CD8-positive, alpha-beta memory T cell (primary cell): ENCODE measurements around the gene DMBX1. TPM values are rescaled to one million over a fixed set of nuclear protein-coding genes. Genes with fewer than 3 reads are reported as not detected.

Source experiments
- CTCF ChIA-PET: fragments of 350-600 bp; sonication (Branson Sonifier 250); formaldehyde crosslinking; loops from one replicate; lab custom pipeline; 2021; ENCODE audit warnings: antibody characterized with exemption; lab: Charles Lee
- POLR2A ChIA-PET: fragments of 350-600 bp; sonication (Branson Sonifier 250); formaldehyde crosslinking; loops from one replicate; lab custom pipeline; 2021; ENCODE audit warnings: antibody characterized with exemption; lab: Charles Lee
- DNase-seq, 5 donors: peaks; one replicate each; pipeline versions ENCODE4 v3.0.0 to v3.0.0-alpha.2; 2020 to 2022; ENCODE audit warnings: mixed read lengths in 1 of 5
- H3K27ac ChIP-seq: one replicate; pipeline ENCODE4 v1.7.0; 2013; ENCODE audit warnings: low read depth, mild to moderate bottlenecking, low read length, moderate library complexity
- H3K27me3 ChIP-seq: 2 replicates; pipeline ENCODE4 v1.7.0; 2013; ENCODE audit warnings: low read length, mild to moderate bottlenecking; ENCODE audit not compliant: insufficient read depth, poor library complexity, severe bottlenecking
- H3K36me3 ChIP-seq: 2 replicates; pipeline ENCODE4 v1.7.0; 2013; ENCODE audit warnings: mild to moderate bottlenecking, low read length, moderate library complexity; ENCODE audit not compliant: insufficient read depth
- H3K4me1 ChIP-seq: 2 replicates; pipeline ENCODE4 v1.7.0; 2013; ENCODE audit warnings: mild to moderate bottlenecking, low read length, moderate library complexity; ENCODE audit not compliant: insufficient read depth
- H3K4me3 ChIP-seq: 2 replicates; pipeline ENCODE4 v1.7.0; 2013; ENCODE audit warnings: mild to moderate bottlenecking, low read length
- H3K9me3 ChIP-seq: 2 replicates; pipeline ENCODE4 v1.7.0; 2013; ENCODE audit warnings: mild to moderate bottlenecking, low read length
- H3K27ac Mint-ChIP-seq, 8 donors: one replicate each; pipeline ENCODE4 v1.8.0; 2020 to 2021; ENCODE audit warnings: mixed read lengths in 8 of 8, mild to moderate bottlenecking in 6 of 8, inconsistent platforms in 3 of 8, moderate library complexity in 3 of 8
- H3K27me3 Mint-ChIP-seq, 2 donors: one replicate each; pipeline ENCODE4 v1.8.0; 2020 to 2021; ENCODE audit warnings: mixed read lengths in 2 of 2, mild to moderate bottlenecking in 1 of 2, moderate library complexity in 1 of 2
- H3K36me3 Mint-ChIP-seq, 3 donors: one replicate each; pipeline ENCODE4 v1.8.0; 2020 to 2021; ENCODE audit warnings: mixed read lengths in 3 of 3, inconsistent platforms in 1 of 3, mild to moderate bottlenecking in 1 of 3
- H3K4me1 Mint-ChIP-seq, 3 donors: one replicate each; pipeline ENCODE4 v1.8.0; 2020 to 2021; ENCODE audit warnings: mixed read lengths in 3 of 3, inconsistent platforms in 1 of 3, mild to moderate bottlenecking in 1 of 3
- H3K4me3 Mint-ChIP-seq, 7 donors: one replicate each; pipeline ENCODE4 v1.8.0; 2020 to 2021; ENCODE audit warnings: mixed read lengths in 7 of 7, mild to moderate bottlenecking in 6 of 7, moderate library complexity in 4 of 7, inconsistent platforms in 2 of 7
- H3K9me3 Mint-ChIP-seq, 5 donors: one replicate each; pipeline ENCODE4 v1.8.0; 2020 to 2022; ENCODE audit warnings: mixed read lengths in 5 of 5, mild to moderate bottlenecking in 3 of 5, moderate library complexity in 2 of 5, inconsistent platforms in 1 of 5
- polyA plus RNA-seq: library from polyadenylated mRNA; unstranded; fragments of 300-500 nt; fragmentation: Illumina TruSeq; gene quantifications from one replicate; pipeline ENCODE4 v1.2.3, GENCODE V29; 2021
- total RNA-seq, 2 experiments: library from RNA; stranded (reverse); gene quantifications; one replicate each; pipeline ENCODE4 v1.2.3, GENCODE V29; 2021

The DMBX1 gene
- total and polyA plus RNA-seq, 3 experiments from 2014 or later, result not detected

DNA sequence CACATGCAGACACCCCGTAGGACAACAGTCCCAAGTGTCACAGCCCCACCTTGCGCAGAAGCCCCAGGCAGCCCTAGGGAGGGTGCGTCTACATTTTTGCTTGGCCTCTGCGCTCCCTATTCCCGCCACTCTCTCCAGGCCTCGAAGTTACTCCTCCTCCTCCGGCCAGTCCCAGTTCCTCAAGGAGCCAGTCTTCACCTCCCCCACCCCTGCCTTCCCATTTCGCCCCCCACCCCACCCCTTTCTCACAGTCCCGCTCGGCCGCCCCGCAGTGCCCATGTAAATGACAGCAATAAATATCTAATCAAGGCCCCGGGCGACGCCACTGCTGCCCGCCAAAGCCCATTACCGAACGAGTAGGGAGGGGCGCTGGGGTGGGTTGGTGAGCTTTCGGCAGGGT lies 3.2 kb downstream of the DMBX1 start:
- no peaks in the 10 kb centered on the region for H3K4me1 ChIP-seq
- CTCF ChIA-PET, result no interaction called here
- H3K4me3 Mint-ChIP-seq, result no peak overlapping the region
- H3K36me3 Mint-ChIP-seq, result no peaks in the 10 kb centered on the region
- POLR2A ChIA-PET, result no interaction called here
- no peak overlapping the region for H3K4me3 ChIP-seq
- no peak overlapping the region for H3K27ac ChIP-seq
- peaks cover 63 to 82% of the 10 kb centered on the region in 2 donors for H3K27me3 Mint-ChIP-seq
- peak overlapping the region in 1 of 8 donors; percentile 16 for H3K27ac Mint-ChIP-seq
- no peaks in the 10 kb centered on the region for H3K9me3 ChIP-seq
- H3K27me3 ChIP-seq, result peaks cover 18% of the 10 kb centered on the region
- H3K36me3 ChIP-seq, result no peaks in the 10 kb centered on the region
- no peak for DNase-seq
- H3K9me3 Mint-ChIP-seq, result peaks cover 0 to 4% (median 0%) of the 10 kb centered on the region in 5 donors
- peaks cover 13 to 24% (median 15%) of the 10 kb centered on the region in 3 donors for H3K4me1 Mint-ChIP-seq

DNA sequence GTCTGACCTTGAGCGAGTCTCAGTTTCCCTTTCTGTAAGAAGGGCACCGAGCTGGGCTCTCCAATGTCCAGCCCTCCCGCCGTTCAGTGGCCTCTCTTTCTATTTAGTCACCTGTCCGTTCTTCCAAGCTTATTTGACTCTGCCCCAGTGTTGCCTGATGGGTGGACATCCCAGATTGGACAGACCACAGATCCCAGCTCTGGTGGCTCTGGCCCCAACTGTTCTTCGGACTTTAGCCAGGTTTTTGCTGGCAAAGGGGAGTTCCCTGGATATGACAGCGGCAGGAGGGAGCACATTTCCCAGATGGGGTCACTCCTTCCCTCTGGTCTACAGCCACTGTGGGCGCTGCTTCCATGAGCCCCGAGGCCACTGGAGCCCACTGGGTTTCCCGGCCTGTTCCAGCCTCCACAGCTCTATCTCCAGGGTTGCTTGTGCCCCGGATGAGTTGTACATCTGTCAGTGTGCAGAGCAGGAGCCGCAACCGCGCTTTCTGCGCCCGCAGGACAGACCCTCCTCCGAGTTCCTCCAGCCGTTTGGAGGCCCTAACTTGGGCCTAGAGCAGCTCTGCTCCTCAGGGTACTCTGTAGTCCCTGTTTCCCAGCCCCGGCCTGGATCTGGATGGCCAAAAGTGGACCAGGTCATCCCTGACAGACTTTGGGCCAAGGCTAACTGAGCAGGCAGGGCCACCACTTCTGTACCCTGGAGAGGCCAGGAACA lies 3.8 kb downstream of the DMBX1 start:
- Histone ChIP-seq H3K27me3 (peaks cover 18% of the 10 kb centered on the region), H3K4me3 (no peak overlapping the region), H3K36me3 (no peaks in the 10 kb centered on the region), H3K4me1 (no peaks in the 10 kb centered on the region), H3K27ac (no peak overlapping the region), H3K9me3 (no peaks in the 10 kb centered on the region)
- Mint-ChIP-seq H3K27me3 (peaks cover 58 to 76% of the 10 kb centered on the region in 2 donors), H3K4me1 (peaks cover 13 to 22% (median 15%) of the 10 kb centered on the region in 3 donors), H3K27ac (peak overlapping the region in 1 of 8 donors; percentile 22), H3K36me3 (no peaks in the 10 kb centered on the region), H3K4me3 (no peak overlapping the region), H3K9me3 (peaks cover 0 to 4% (median 0%) of the 10 kb centered on the region in 5 donors)
- DNase-seq, result no peak
- ChIA-PET CTCF (no interaction called here), POLR2A (no interaction called here)

DNA sequence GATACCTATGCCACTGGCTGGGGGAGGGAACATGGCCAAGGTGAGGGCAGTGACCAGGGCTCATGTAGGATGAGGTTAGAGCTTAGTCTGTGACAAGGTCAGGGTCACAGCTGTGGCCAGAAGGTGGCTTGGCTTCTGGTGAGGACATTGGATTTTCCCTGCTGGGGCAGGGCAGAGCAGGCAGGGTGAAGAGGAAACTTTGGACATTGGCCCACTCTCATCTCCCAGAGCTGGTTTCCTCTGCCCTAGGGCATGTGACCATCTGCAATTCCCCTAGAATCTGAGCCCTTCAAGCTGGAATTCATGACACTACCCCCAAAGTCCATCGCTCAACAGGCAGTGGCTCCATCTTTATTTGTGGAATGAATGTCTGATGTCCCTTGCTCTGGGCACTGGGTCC lies 5.3 kb downstream of the DMBX1 start:
- no peaks in the 10 kb centered on the region for H3K4me1 ChIP-seq
- H3K27me3 Mint-ChIP-seq, result peaks cover 48 to 67% of the 10 kb centered on the region in 2 donors
- H3K36me3 ChIP-seq, result no peaks in the 10 kb centered on the region
- CTCF ChIA-PET, result interaction anchor here (1.0 to 1.2 kb wide), 2 partner anchors 17 to 38 kb away, joined by 3 read pairs; no protein-coding TSS in a partner anchor
- peaks cover 18% of the 10 kb centered on the region for H3K27me3 ChIP-seq
- no peak overlapping the region for H3K4me3 ChIP-seq
- no peaks in the 10 kb centered on the region for H3K9me3 ChIP-seq
- no peak overlapping the region for H3K27ac Mint-ChIP-seq
- H3K36me3 Mint-ChIP-seq, result no peaks in the 10 kb centered on the region
- peaks cover 3 to 8% (median 5%) of the 10 kb centered on the region in 3 donors for H3K4me1 Mint-ChIP-seq
- no peak for DNase-seq
- H3K9me3 Mint-ChIP-seq, result peaks cover 0 to 4% (median 0%) of the 10 kb centered on the region in 5 donors
- H3K4me3 Mint-ChIP-seq, result no peak overlapping the region
- POLR2A ChIA-PET, result no interaction called here
- no peak overlapping the region for H3K27ac ChIP-seq

DNA sequence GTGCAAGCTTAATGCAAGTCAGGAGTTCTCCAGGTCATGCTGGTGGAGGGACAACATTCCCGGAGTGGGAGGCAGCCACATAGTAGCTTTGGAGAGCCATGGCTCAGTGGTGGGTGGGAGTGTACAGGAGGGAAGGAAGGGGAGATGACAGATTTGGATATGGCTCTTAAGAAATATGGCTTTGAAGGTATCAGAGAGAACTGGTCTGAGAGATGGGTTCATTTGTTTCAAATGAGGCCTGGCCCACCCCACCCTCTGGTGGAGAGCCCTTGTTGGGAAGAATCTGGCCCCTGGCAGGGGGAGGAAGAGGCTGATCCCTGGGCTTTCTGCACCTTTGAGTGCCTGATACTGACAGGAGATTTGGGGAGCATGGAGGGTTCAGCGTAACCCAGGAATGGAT lies 6.1 kb downstream of the DMBX1 start:
- H3K27ac ChIP-seq, result no peak overlapping the region
- POLR2A ChIA-PET, result no interaction called here
- no peak overlapping the region for H3K27ac Mint-ChIP-seq

DNA sequence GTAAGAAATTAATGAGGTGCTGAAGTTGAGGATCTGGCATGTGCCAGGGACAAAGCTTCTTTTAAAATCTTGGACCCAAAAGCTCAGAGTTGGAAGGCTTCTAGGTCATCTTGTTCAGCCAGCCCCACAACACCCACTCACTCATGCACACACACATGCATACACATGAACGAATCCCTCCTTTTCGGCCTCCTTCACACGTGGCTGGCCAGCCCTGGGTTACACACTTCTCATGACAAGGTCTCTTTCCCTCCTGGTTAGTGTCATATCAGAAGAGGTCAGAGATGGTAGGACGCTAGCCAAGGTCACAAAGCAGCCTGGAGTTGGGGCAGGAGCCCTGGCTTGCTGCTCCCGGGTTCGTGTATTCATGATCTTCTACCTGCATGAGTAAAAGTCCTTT lies 6.9 kb downstream of the DMBX1 start:
- Histone ChIP-seq H3K36me3 (no peaks in the 10 kb centered on the region), H3K9me3 (no peaks in the 10 kb centered on the region), H3K27ac (no peak overlapping the region), H3K27me3 (peaks cover 17% of the 10 kb centered on the region), H3K4me3 (no peak overlapping the region), H3K4me1 (no peaks in the 10 kb centered on the region)
- Mint-ChIP-seq H3K36me3 (no peaks in the 10 kb centered on the region), H3K4me1 (peaks cover 0 to 4% (median 3%) of the 10 kb centered on the region in 3 donors), H3K4me3 (no peak overlapping the region), H3K9me3 (peaks cover 0 to 2% (median 0%) of the 10 kb centered on the region in 5 donors), H3K27me3 (peaks cover 43 to 58% of the 10 kb centered on the region in 2 donors), H3K27ac (peak overlapping the region in 1 of 8 donors; percentile 33)
- no peak for DNase-seq
- POLR2A ChIA-PET, result no interaction called here
- CTCF ChIA-PET, result no interaction called here

More for the DNA sequence above, 6.1 kb downstream of the DMBX1 start:
- H3K36me3 ChIP-seq, result no peaks in the 10 kb centered on the region
- H3K4me1 ChIP-seq, result no peaks in the 10 kb centered on the region
- no peak for DNase-seq
- H3K4me3 ChIP-seq, result no peak overlapping the region
- no peak overlapping the region for H3K4me3 Mint-ChIP-seq
- H3K27me3 Mint-ChIP-seq, result peaks cover 45 to 64% of the 10 kb centered on the region in 2 donors
- H3K9me3 Mint-ChIP-seq, result peaks cover 0 to 2% (median 0%) of the 10 kb centered on the region in 5 donors
- CTCF ChIA-PET, result interaction anchor here (1.0 kb wide), 1 partner anchor 18 kb away, joined by 3 read pairs; no protein-coding TSS in a partner anchor
- no peaks in the 10 kb centered on the region for H3K9me3 ChIP-seq
- no peaks in the 10 kb centered on the region for H3K36me3 Mint-ChIP-seq
- peaks cover 0 to 5% (median 3%) of the 10 kb centered on the region in 3 donors for H3K4me1 Mint-ChIP-seq
- H3K27me3 ChIP-seq, result peaks cover 18% of the 10 kb centered on the region

DNA sequence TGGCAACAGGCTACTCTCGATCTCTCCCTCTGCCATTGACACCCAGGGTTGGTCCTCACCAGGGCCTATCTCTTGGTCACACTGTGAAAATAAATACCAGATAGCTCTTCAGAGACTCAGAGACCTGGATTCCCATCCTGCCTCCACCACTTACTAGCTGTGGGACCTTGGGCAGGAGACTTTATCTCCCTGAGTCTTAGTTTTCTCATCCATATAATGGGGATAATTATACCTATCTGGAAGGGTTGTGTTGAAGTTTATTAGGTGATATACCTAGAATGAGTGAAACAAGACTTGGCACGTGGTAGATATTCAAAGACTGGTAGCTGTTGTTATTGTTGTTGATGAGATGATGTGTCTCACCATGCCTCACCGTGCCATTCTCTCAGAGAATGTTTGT lies 7.4 kb downstream of the DMBX1 start:
- peak overlapping the region in 1 of 7 donors; percentile 11 for H3K4me3 Mint-ChIP-seq
- H3K4me3 ChIP-seq, result no peak overlapping the region
- H3K27ac ChIP-seq, result no peak overlapping the region
- H3K27me3 ChIP-seq, result peaks cover 12% of the 10 kb centered on the region
- ChIA-PET POLR2A (no interaction called here), CTCF (no interaction called here)
- H3K36me3 ChIP-seq, result no peaks in the 10 kb centered on the region
- peak overlapping the region in 1 of 8 donors; percentile 33 for H3K27ac Mint-ChIP-seq
- H3K4me1 ChIP-seq, result no peaks in the 10 kb centered on the region
- H3K9me3 ChIP-seq, result no peaks in the 10 kb centered on the region
- H3K4me1 Mint-ChIP-seq, result no peaks in the 10 kb centered on the region
- no peaks in the 10 kb centered on the region for H3K36me3 Mint-ChIP-seq
- no peak for DNase-seq
- peaks cover 38 to 55% of the 10 kb centered on the region in 2 donors for H3K27me3 Mint-ChIP-seq
- H3K9me3 Mint-ChIP-seq, result peaks cover 0 to 2% (median 0%) of the 10 kb centered on the region in 5 donors

DNA sequence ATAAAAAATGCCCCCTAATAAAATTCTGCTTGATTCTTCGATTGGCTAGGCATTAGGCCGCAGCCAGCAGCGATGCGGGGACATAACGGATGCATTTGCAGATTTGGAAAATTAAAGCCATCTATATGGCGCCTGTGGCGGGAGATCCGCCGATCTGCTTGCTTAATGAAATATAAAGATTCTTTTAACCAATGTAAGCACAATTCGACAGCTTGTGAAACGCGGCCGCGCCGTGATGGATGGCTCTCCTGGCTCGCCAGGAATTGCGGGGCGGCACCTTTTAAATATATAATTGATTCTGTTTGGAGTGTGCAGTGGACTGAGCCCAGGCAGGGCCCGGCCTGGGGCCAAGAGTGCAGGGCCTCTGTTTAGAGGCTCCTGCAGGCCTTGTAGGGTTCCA lies 8.0 kb downstream of the DMBX1 start:
- no peak for DNase-seq
- no peaks in the 10 kb centered on the region for H3K36me3 Mint-ChIP-seq
- H3K9me3 ChIP-seq, result no peaks in the 10 kb centered on the region
- ChIA-PET POLR2A (no interaction called here), CTCF (no interaction called here)
- H3K9me3 Mint-ChIP-seq, result peaks cover 0 to 2% (median 0%) of the 10 kb centered on the region in 5 donors
- no peak overlapping the region for H3K4me3 Mint-ChIP-seq
- H3K36me3 ChIP-seq, result no peaks in the 10 kb centered on the region
- no peak overlapping the region for H3K27ac ChIP-seq
- H3K27ac Mint-ChIP-seq, result no peak overlapping the region
- H3K4me3 ChIP-seq, result no peak overlapping the region
- H3K27me3 Mint-ChIP-seq, result peaks cover 35 to 52% of the 10 kb centered on the region in 2 donors
- H3K4me1 Mint-ChIP-seq, result no peaks in the 10 kb centered on the region
- no peaks in the 10 kb centered on the region for H3K4me1 ChIP-seq
- H3K27me3 ChIP-seq, result peaks cover 11% of the 10 kb centered on the region

DNA sequence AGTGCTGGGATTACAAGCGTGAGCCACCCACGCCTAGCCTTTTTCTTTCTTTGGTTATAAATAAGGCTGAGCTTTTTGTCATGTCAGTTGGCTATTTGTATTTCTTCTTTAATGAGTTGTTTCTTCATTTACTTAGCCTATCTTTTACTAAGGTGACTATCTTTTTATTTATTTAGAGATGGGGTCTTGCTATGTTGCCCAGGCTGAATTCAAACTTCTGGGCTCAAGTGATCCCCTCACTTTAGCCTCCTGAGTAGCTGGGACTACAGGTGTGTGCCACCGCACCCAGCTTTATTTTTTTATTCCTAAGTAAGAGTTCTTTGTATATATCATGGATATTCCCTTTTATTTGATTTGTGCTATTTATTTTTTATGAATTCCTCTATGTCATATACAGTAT lies 11.9 kb downstream of the DMBX1 start:
- H3K36me3 Mint-ChIP-seq, result no peaks in the 10 kb centered on the region
- POLR2A ChIA-PET, result no interaction called here

More for the DNA sequence above, 11.9 kb downstream of the DMBX1 start:
- Mint-ChIP-seq H3K9me3 (peaks cover 0 to 3% (median 2%) of the 10 kb centered on the region in 5 donors), H3K27ac (no peak overlapping the region), H3K27me3 (peaks cover 12 to 30% of the 10 kb centered on the region in 2 donors), H3K4me3 (no peak overlapping the region), H3K4me1 (no peaks in the 10 kb centered on the region)
- Histone ChIP-seq H3K27ac (no peak overlapping the region), H3K4me1 (no peaks in the 10 kb centered on the region), H3K36me3 (no peaks in the 10 kb centered on the region), H3K9me3 (no peaks in the 10 kb centered on the region), H3K4me3 (no peak overlapping the region), H3K27me3 (no peaks in the 10 kb centered on the region)
- DNase-seq, result no peak
- CTCF ChIA-PET, result no interaction called here
